LNCAP (cell line): ENCODE measurements around the gene SRP14.

ENCODE experiments used
- TF ChIP-seq, protein P1 (sequence below): fragments of 450-650 bp; IDR thresholded peaks from 2 replicates; pipeline ENCODE4 v1.5.1; 2017; ENCODE audit warnings: mild to moderate bottlenecking

Gene SRP14

DNA sequence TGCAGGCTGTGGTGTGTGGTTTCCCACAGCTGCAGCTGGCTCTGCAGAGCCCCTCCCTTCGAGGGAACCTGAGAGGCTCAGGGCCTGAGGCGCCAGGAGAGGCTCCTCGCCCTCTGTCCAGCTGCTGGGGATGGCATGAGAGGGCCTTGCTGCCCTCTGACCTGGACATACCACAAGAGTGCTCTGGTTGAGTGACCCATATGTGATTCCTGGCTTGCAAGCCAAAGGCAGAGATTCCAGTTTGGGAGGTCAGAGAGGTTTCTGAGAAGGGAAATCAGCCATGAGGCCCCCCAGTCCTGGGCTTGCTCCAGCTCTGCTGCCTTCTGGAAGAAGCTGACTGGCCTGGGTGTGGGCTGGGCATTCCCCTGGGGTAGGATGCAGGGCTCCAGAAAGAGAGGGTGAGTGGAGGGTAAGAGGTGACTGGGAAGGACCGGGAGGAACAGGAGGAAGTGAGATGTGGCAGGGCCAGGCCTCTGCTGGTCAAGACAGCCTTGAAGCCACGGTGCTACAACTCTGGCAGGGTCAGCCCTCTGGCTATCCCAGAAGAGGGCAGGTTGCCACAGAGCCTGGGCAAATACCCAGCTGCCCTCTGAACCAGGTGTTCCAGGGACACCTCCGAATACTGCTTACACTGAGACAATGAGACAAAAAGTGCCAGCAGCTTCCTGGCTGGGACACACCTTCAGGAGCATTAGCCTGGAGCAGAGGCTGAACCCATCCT is 16.0 kb upstream of the SRP14 start:
- TF ChIP-seq, protein P1, sequence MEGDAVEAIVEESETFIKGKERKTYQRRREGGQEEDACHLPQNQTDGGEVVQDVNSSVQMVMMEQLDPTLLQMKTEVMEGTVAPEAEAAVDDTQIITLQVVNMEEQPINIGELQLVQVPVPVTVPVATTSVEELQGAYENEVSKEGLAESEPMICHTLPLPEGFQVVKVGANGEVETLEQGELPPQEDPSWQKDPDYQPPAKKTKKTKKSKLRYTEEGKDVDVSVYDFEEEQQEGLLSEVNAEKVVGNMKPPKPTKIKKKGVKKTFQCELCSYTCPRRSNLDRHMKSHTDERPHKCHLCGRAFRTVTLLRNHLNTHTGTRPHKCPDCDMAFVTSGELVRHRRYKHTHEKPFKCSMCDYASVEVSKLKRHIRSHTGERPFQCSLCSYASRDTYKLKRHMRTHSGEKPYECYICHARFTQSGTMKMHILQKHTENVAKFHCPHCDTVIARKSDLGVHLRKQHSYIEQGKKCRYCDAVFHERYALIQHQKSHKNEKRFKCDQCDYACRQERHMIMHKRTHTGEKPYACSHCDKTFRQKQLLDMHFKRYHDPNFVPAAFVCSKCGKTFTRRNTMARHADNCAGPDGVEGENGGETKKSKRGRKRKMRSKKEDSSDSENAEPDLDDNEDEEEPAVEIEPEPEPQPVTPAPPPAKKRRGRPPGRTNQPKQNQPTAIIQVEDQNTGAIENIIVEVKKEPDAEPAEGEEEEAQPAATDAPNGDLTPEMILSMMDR, result no peak

DNA sequence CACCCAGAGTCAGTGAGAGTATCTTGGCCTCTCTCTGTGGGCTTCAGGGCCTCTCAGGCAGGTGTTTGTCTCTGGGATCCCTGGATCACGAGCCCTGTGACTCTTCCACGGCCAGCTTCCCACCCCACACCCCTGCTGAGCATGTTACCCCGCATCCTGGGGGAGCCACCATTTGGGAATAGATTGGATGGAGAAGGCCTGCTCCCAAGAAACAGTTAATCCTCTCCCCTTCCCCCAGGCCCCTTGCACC is 15.5 kb upstream of the SRP14 start:
- TF ChIP-seq, protein P1, result no peak

DNA sequence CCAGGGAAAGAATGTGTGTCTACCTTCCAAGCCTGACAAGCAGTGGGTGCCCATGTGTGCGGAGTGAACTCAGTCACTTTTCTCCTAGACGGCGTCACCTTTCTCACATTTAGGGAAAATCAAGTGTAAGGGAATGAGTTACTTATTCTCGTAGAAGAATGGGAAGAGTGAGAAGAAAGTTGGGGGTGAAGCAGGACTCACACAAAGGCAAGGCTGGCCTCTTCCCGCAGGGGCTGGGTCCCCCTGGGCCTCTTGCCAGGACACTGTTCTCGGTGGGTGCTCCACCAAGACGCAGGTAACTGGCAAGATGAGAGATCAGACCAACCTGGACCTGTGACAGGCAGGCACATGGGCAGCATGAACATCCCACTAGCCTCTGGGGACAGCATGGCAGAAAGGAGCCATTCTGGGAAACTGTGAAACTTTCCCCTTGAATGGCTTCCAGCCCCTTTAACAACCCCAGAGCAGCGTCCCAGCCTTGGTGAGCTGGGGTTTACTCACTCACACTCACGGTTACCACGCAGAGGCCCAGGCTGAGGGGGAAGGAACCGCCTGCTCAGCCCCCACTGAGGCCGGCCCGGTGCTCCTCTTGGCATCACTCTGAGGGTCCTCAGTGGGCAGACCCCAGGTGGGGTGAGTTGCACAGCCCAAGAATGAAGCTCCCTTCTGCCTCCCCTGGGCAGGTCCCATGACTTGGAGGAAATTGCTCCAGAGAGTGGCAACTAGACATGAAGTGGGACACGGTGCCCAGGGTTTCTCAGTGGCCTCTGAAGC is 15.0 kb upstream of the SRP14 start:
- TF ChIP-seq, protein P1, result no peak

DNA sequence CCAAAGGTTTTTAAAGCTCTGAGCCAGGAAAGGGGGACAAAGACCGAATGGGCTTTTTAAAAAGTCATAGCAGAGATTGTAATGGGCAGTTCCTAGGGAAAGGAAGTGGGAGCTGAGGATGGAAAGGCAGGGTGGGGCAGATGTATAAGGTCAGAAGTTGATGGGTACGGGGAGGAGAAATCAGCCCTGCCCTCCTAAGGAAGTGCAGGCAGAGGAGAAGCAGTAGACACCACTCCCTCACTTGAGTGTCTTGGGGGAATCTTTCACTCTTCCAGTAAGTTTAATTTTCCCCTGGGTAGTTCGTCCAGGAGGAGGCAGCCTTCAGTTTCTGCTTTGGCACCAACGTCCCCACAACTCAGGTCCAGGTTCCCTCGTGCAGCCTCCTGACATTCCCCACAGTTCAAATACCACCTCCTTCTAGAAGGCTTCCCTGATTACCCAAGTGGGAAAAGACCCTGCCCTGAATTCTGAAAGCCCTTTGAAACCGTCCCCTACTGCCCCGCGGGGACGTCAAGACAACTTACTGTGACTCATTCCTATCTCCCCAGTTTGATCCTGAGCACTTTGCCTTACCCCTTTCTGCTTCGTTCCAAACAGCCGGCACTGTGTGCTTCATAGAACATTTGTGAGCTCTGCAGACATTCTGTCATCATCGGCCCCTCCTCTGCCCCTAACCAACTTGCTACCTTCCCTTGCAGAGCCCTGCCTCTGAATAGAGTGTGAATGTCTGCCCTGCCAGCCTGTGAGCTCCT is 14.3 kb upstream of the SRP14 start:
- TF ChIP-seq, protein P1, result no peak

DNA sequence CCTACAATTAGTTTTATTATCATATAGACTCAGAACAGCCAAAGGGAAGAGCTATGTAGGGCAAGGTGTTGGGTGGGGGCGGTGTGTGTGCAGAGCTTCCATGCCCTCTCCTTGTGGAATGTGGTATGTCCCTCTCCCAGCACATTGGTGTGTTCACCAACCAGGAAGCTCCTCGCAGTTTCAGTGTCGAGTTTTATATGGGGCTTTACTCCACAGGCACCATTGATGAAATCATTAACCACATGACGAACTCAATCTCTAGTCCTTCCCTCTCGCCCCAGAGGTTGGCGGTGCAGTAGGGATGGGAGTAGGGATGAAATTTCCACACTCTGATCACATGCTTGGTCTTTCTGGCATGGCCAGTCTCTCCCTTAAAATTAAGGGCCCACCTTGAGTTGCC is 13.6 kb upstream of the SRP14 start:
- TF ChIP-seq, protein P1, result no peak

DNA sequence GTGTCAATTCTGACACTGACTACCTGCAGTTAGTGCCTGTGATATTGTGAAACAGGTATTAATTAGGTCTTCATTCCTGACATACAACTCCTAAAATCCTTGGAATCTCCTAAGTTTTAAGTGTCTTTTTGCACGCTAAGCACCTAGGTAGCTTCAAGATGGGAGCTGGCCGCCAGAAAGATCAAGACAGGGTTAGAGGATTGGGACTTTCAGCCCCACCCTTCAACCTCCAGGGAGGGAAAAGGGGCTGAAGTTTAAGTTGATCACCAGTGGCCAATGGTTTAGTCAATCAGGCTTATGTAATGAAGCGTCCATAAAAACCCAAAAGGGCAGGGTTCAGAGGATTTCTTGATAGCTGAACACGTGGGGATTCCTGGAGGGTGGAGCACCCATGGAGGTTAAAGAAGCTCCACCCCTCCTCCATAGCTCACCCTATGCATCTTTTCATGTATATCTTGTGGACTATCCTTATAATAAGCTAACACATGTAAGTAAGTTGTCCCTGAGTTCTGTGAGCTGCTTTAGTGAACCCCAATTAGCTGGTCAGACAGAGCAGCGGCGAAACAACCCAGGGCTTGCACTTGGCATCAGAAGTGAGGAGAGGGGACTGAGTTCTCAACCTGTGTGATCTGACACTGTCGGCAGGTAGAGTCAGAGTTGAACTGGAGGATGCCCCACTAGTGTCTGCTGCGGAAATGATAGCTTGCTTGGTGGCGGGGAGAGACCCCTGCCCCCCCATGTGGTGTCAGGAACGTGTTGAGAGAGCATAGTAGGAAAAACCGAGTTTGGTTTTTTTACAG is 12.8 kb upstream of the SRP14 start:
- TF ChIP-seq, protein P1, result no peak

DNA sequence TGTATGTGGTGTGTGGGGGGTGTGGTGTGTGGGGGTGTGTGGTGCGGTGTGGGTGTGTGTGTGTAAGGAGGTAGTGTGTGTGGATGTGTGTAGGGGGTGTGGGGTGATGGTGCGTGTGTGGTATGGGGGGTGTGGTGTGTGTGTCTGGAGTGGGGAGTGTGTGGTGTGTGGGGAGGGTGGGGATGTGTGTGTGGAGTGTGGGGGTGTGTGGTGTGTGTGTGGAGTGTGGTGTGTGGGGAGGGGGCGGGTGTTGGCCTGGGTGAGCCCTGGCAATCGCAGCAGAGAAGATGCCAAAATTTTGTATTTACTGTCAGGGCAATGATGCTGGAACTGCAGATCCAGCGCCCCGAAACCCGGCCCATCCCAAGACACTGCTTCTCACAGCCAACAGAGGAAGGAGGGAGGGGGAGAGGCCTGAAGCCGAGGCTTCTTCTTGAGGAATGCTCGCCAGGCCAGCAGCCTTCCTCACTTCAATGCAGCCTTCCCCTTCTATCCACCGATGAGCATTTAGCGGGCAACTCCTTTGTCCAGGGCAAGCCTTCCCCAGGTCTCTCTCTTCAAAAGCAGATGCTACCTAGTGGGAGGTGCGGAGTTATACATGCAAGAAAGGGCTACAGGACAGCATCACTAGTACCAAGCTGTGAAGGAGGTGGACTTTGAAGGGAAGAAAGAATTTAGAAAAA is 11.9 kb upstream of the SRP14 start:
- TF ChIP-seq, protein P1, result no peak
